ENCODE measurements around the gene FBXW12. TPM values are rescaled to one million over a fixed set of nuclear protein-coding genes. Genes with fewer than 3 reads are reported as not detected.
A peak's percentile ranks its signal among the peaks of the same experiment; 100 is the strongest.

Gene FBXW12
- polyA plus RNA-seq, 1 of the 3 experiments (the other 2 are of a cell fraction): 0.07 TPM

DNA sequence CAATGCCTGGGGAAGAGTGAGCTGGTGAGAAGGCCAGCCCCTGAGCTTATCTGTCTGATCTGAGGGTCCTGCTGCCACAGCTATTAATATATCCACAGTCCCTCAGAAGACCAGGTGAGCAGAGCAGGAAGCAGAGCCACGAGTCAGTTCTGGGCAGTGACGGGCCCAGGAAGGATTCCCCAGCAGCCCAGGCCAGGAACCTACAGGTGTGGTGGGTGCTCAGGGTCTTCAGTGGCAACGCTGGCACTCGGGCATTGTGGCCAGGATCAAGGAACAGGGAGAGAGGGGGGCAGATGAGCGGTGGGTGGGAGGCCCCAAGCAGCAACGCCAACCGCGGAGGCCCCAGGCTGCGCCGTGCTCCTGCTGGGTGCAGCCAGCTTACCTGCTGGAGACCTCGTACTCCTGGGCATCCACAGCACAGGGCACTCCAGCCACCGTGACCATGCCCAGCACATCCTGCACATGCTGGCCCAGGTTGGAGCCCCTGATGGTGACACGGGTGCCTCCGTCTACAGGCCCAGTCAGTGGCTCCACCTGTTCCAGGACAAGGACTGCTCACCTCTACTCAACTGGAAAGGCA is 45.6 kb downstream of the FBXW12 start:
- no peaks in the 10 kb centered on the region for H3K9me2 ChIP-seq
- WGBS (ENCODE audit: low lambda C conversion rate): 81% methylated on average over 9 of the region's 14 CpGs
- no peak overlapping the region for H2AFZ ChIP-seq (ENCODE audit: low read depth)
- no peak overlapping the region for H3K4me3 ChIP-seq (ENCODE audit: low read depth in 2 of 2, low read length in 1 of 2)
- DNase-seq: no peak
- TF ChIP-seq EP300 (IDR thresholded peaks at IDR 0.05; ENCODE audit: borderline replicate concordance in 1 of 2, low read depth in 1 of 2, low read length in 1 of 2) (no peak), SMC3 (IDR thresholded peaks at IDR 0.05; ENCODE audit: low read depth, low read length) (no peak), JUND (IDR thresholded peaks at IDR 0.05) (no peak)
- H3F3A ChIP-seq (replicated peaks; ENCODE audit: insufficient read depth): no peaks in the 10 kb centered on the region
- no peak overlapping the region for H3K4me2 ChIP-seq
- no peaks in the 10 kb centered on the region for H3K9me3 ChIP-seq
- H3K79me2 ChIP-seq (ENCODE audit: insufficient read depth): peaks cover 5% of the 10 kb centered on the region; the same call in 1 of the 2 replicates
- peaks cover 0 to 16% of the 10 kb centered on the region in 2 experiments; a peak in 1 of 4 replicates for H3K4me1 ChIP-seq (ENCODE audit: control insufficient read depth in 1 of 2, insufficient read depth in 2 of 2, low read depth in 1 of 2, low read length in 1 of 2)
- H3K36me3 ChIP-seq (replicated peaks in 1 of 2; ENCODE audit: control insufficient read depth in 1 of 2, insufficient read depth in 2 of 2, low read length in 1 of 2): peaks cover 0 to 65% of the 10 kb centered on the region in 2 experiments
- no peaks in the 10 kb centered on the region for H4K20me1 ChIP-seq (ENCODE audit: insufficient read depth)
- no peaks in the 10 kb centered on the region for H3K27me3 ChIP-seq (ENCODE audit: insufficient read depth)
- no peak overlapping the region for H3K27ac ChIP-seq (ENCODE audit: low read depth in 2 of 2, low read length in 1 of 2)
- no peak overlapping the region for H3K9ac ChIP-seq
- ChIA-PET CTCF (interaction anchor here (8.7 to 14.1 kb wide), 2 partner anchors 17 to 18 kb away, joined by 61 to 156 read pairs; no protein-coding TSS in a partner anchor), POLR2A (no interaction called here)

GRCh38 chr3:48418140-48418539 is 46.1 kb downstream of the FBXW12 start:
- POLR2A ChIA-PET: no interaction called here
- DNase-seq: peak; percentile 32
- TF ChIP-seq ZBTB33 (IDR thresholded peaks at IDR 0.05; ENCODE audit: borderline replicate concordance, low read depth): no peak
- no peak for TF ChIP-seq FOXJ3 (CRISPR knock-in tag; IDR thresholded peaks at IDR 0.05)
- TF ChIP-seq RAD21 (IDR thresholded peaks at IDR 0.05; ENCODE audit: low read length): no peak
- no peak for TF ChIP-seq REST (IDR thresholded peaks at IDR 0.05; ENCODE audit: low read depth, low read length)
- no peak for TF ChIP-seq FOSL2 (IDR thresholded peaks at IDR 0.05; ENCODE audit: borderline replicate concordance, low read depth)
- TF ChIP-seq SIN3A (IDR thresholded peaks at IDR 0.05; ENCODE audit: borderline replicate concordance, low read depth, low read length): no peak
- no peak for TF ChIP-seq MEF2A (IDR thresholded peaks at IDR 0.05; ENCODE audit: borderline replicate concordance, low read depth)
- Histone ChIP-seq H3K9me3 (no peaks in the 10 kb centered on the region), H3K79me2 (ENCODE audit: insufficient read depth) (peaks cover 10% of the 10 kb centered on the region; the same call in 1 of the 2 replicates), H2AFZ (ENCODE audit: low read depth) (no peak overlapping the region), H3K27ac (ENCODE audit: low read depth in 2 of 2, low read length in 1 of 2) (no peak overlapping the region), H3K4me3 (ENCODE audit: low read depth in 2 of 2, low read length in 1 of 2) (no peak overlapping the region), H3K9me2 (no peaks in the 10 kb centered on the region), H3K27me3 (ENCODE audit: insufficient read depth) (no peaks in the 10 kb centered on the region), H3K9ac (no peak overlapping the region), H3K4me1 (ENCODE audit: control insufficient read depth in 1 of 2, insufficient read depth in 2 of 2, low read depth in 1 of 2, low read length in 1 of 2) (peaks cover 0 to 16% of the 10 kb centered on the region in 2 experiments; a peak in 1 of 4 replicates), H3K4me2 (no peak overlapping the region), H3F3A (replicated peaks; ENCODE audit: insufficient read depth) (no peaks in the 10 kb centered on the region), H3K36me3 (replicated peaks in 1 of 2; ENCODE audit: control insufficient read depth in 1 of 2, insufficient read depth in 2 of 2, low read length in 1 of 2) (peaks cover 0 to 60% of the 10 kb centered on the region in 2 experiments), H4K20me1 (ENCODE audit: insufficient read depth) (no peaks in the 10 kb centered on the region)
- CTCF ChIA-PET: interaction anchor here (1.2 to 14.1 kb wide), 4 partner anchors 9 to 144 kb away, joined by 5 to 156 read pairs (median 34); no protein-coding TSS in a partner anchor
- WGBS (ENCODE audit: low lambda C conversion rate): 95% methylated on average over 16 of the region's 17 CpGs

Measured in SK-N-SH (cell line).